ENCODE results near the gene SLC6A20. TPM values are rescaled to one million over a fixed set of nuclear protein-coding genes. Genes with fewer than 3 reads are reported as not detected.

Gene SLC6A20
- total RNA-seq, 1 donor from 2014 or later: 0.75 TPM

DNA sequence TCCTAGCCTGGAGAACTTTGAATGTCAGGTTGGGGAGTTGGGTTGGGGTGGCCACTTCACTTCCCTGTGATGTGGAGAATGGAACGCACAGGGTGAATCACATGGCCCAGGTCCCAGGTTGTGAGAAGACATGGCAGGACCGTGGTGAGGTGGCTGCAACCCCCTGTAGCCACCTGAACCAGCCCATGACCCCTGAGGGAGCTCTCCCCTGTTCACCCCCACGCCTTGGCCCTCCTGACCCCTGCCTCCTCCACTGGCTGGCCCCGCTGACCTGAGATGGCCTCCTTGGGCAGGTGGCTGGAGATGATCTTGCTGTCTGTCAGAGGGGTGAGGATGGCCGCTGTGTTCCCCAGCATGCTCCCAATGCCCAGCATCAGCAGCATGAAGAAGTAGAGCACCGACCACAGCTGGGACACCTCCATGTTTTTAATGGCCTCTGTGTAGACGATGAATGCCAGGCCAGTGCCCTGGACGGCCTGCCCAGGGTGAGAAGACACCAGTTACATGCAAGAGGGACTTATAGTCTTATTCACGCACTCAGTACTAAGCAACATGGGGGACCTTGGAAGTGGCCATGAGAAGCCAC lies 31.0 kb downstream of the SLC6A20 start:
- no peaks in the 10 kb centered on the region for H3K27me3 ChIP-seq (ENCODE audit: control insufficient read depth, insufficient read depth, low read length)
- TF ChIP-seq, protein P1, sequence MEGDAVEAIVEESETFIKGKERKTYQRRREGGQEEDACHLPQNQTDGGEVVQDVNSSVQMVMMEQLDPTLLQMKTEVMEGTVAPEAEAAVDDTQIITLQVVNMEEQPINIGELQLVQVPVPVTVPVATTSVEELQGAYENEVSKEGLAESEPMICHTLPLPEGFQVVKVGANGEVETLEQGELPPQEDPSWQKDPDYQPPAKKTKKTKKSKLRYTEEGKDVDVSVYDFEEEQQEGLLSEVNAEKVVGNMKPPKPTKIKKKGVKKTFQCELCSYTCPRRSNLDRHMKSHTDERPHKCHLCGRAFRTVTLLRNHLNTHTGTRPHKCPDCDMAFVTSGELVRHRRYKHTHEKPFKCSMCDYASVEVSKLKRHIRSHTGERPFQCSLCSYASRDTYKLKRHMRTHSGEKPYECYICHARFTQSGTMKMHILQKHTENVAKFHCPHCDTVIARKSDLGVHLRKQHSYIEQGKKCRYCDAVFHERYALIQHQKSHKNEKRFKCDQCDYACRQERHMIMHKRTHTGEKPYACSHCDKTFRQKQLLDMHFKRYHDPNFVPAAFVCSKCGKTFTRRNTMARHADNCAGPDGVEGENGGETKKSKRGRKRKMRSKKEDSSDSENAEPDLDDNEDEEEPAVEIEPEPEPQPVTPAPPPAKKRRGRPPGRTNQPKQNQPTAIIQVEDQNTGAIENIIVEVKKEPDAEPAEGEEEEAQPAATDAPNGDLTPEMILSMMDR (IDR thresholded peaks at IDR 0.05; ENCODE audit: insufficient read depth, low read length, poor library complexity, severe bottlenecking): no peak
- DNase-seq (ENCODE audit: low read depth): no peak
- H3K36me3 ChIP-seq (ENCODE audit: control insufficient read depth, insufficient read depth, low read length): no peaks in the 10 kb centered on the region
- H3K4me3 ChIP-seq (ENCODE audit: low read depth, low read length): no peak overlapping the region

DNA sequence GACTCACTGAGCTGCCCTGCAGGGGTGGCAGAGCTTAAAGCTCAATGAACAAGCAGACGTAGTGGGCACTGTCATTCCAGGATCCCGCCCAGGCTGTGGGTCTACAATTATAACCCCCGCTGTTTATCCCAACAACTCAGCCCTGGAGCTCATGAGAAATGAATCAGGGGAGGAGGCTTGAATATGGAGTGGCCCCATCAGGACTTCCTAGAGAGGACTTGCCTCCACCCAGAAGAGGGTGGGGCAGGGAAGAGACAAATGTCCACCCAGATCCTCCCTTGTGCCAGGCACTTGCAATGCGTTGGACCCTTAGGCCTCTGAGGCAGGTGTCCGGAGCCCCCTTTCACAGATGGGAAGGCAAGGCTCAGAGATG lies 33.0 kb downstream of the SLC6A20 start:
- DNase-seq (ENCODE audit: low read depth): no peak
- TF ChIP-seq, protein P1 (IDR thresholded peaks at IDR 0.05; ENCODE audit: insufficient read depth, low read length, poor library complexity, severe bottlenecking): no peak
- no peaks in the 10 kb centered on the region for H3K36me3 ChIP-seq (ENCODE audit: control insufficient read depth, insufficient read depth, low read length)
- H3K27me3 ChIP-seq (ENCODE audit: control insufficient read depth, insufficient read depth, low read length): no peaks in the 10 kb centered on the region
- H3K4me3 ChIP-seq (ENCODE audit: low read depth, low read length): no peak overlapping the region

DNA sequence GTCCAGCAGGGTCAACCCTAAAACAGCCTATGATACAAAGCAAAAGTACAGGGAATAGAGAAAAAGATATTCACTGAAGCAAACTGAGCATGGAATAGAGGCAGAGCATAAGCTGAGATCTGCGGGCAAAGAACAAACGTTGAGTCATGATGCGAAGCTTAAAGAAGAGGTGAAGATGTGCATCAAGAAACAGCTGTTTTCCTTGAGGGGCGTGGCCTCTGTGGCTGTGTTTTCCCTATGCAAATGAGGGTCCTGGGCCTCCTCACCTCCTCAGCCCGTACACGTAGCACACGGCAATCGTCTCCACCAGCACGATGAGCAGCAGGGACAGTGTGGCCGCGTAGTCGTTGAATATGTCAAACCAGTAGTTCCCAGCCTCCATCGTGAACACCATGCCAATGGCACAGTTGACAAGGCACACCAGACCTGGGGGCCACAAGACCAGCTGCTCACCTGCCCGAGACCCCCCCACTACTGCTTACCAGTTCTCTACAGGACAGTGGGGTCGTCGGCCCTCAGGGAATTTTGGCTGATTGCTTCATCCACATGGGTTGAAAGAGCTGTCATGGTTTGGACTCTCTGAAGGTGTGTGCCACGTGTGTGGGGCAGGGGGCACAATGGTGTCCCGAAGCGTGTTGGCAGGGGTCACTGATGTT lies 33.6 kb downstream of the SLC6A20 start:
- no peaks in the 10 kb centered on the region for H3K36me3 ChIP-seq (ENCODE audit: control insufficient read depth, insufficient read depth, low read length)
- no peaks in the 10 kb centered on the region for H3K27me3 ChIP-seq (ENCODE audit: control insufficient read depth, insufficient read depth, low read length)
- DNase-seq (ENCODE audit: low read depth): no peak
- no peak overlapping the region for H3K4me3 ChIP-seq (ENCODE audit: low read depth, low read length)
- TF ChIP-seq, protein P1 (IDR thresholded peaks at IDR 0.05; ENCODE audit: insufficient read depth, low read length, poor library complexity, severe bottlenecking): no peak

DNA sequence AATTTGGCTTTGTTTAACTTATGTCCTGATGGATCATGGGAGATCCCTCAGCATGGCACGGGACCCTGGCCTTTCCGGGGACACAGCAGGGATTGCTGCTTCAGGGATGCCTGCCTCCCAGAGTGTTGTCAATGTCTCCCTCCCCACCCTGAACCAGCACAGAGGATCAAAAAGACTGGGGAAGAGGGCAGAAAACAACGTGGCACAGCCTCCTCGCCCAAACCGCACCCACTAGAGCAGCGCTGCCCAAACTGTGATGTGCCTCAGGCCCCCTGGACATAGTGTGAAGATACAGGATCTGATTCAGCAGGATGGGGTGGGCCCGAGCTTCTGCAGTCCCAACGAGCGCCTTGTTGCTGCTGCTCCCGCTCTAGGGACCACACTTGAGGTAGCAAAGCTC lies 34.5 kb downstream of the SLC6A20 start:
- TF ChIP-seq, protein P1 (IDR thresholded peaks at IDR 0.05; ENCODE audit: insufficient read depth, low read length, poor library complexity, severe bottlenecking): no peak
- DNase-seq (ENCODE audit: low read depth): no peak
- Histone ChIP-seq H3K27me3 (ENCODE audit: control insufficient read depth, insufficient read depth, low read length) (no peaks in the 10 kb centered on the region), H3K4me3 (ENCODE audit: low read depth, low read length) (no peak overlapping the region), H3K36me3 (ENCODE audit: control insufficient read depth, insufficient read depth, low read length) (no peaks in the 10 kb centered on the region)

DNA sequence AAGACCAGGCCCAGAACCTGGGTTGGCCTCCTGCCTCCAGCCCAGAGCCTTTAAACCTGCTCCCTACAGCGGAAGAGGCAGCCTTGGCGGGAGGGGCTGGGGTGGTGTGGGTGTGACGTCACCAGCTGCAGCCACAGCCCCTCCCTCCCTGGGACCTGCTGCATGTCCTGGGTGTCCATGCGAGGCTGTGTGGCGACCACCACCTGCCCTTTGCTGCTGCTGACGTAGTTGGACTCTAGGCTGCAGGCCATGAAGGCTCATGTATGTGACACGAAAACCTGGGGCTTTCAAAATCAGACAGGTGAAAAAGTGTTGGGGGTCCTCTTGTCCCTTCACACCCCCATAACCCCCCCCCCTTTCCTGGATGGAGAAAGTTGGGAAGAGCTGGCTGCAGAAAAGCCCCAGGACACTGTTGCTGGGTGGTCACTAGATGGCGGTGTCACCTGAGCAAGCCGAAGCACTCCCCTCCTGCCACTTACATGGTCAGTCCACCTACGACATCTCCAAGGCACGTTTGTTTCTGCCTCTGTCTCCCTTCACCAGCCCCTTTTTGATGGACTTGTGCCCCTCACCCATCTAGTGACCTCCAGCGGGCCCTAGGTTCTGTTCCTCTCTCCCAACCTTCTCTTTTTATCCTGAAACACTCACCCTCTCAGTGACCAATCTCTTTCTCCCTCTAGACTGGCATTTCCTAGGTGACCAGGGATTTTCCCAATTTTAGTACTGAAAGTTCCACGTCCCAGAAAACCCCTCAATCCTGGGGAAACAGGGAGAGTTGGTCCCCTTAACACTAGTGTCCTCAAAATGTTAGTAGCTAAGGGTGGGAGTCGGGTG lies 35.2 kb downstream of the SLC6A20 start:
- Histone ChIP-seq H3K36me3 (ENCODE audit: control insufficient read depth, insufficient read depth, low read length) (no peaks in the 10 kb centered on the region), H3K4me3 (ENCODE audit: low read depth, low read length) (no peak overlapping the region), H3K27me3 (ENCODE audit: control insufficient read depth, insufficient read depth, low read length) (no peaks in the 10 kb centered on the region)
- DNase-seq (ENCODE audit: low read depth): peak; percentile 16
- TF ChIP-seq, protein P1 (IDR thresholded peaks at IDR 0.05; ENCODE audit: insufficient read depth, low read length, poor library complexity, severe bottlenecking): peak; percentile 92
